ENCODE measurements around the gene HOMER2.
A peak's percentile ranks its signal among the peaks of the same experiment; 100 is the strongest.
"Not testable (repeated sequence)": the region's sequence is repeated elsewhere in the genome, so short reads cannot be mapped to it uniquely, and the experiment has no call there.

The HOMER2 gene

GRCh38 chr15:82839136-82839535 is 113.4 kb downstream of the HOMER2 start:
- H3K4me3 ChIP-seq (ENCODE audit: low read depth, low read length): no peak overlapping the region

- no peak overlapping the region for H3K4me3 ChIP-seq (ENCODE audit: low read depth, low read length)
Observed at GRCh38 chr15:82838096-82838735, 114.3 kb downstream of the HOMER2 start.

GRCh38 chr15:82835391-82835917 is 117.1 kb downstream of the HOMER2 start:
- no peak overlapping the region for H3K4me3 ChIP-seq (ENCODE audit: low read depth, low read length)

DNA sequence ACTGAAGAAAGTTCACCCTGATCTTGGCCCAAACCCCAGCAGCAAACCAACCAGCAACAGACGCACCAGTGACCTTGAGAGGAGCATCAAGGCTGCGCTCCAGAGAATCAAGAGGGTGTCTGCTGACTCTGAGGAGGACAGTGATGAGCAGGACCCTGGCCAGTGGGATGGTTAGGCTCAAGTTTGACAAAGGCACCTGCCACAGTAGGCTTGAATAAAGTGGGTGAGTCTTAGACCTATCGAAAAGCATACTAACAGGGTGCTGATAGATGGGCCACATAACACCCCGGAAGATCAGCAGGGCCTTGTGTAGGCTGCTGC is 119.2 kb downstream of the HOMER2 start:
- no peak overlapping the region for H3K4me3 ChIP-seq (ENCODE audit: low read depth, low read length)

GRCh38 chr15:82832601-82833361 is 119.7 kb downstream of the HOMER2 start:
- no peak overlapping the region for H3K4me3 ChIP-seq (ENCODE audit: low read depth, low read length)

DNA sequence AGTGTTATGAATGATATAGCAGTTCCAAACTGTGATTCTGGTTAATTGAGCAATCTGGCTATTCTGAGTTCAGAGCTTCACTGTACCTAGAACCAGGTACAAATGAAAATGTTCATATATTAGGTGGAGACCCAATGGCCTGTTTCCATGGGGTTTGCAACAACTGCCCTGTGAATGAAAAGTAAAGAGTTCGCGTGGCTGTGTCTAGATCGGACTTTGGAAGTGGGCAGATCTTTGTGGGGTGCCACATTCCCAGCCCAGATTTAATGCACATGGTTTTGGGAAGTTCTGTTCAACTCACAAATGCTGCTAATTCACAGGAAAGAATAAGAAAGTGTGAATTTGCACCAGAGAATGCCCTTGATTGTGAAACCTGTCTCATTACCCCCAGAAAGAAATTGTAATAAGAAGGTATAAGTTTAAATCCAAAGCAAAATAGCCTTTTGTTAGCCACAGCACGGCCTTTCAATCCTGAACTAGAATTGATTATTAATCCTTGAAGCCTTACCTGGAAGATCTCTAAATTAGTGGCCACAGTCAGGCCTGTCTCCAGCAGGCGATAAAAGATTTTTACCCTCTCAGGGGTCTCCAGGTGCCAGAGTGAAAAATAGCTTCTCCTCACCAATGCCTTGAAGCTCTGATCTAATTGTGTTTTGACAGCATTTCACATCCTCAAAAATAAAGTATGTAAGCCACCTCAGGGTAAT is 120.5 kb downstream of the HOMER2 start:
- H3K4me3 ChIP-seq (ENCODE audit: low read depth, low read length): no peak overlapping the region

DNA sequence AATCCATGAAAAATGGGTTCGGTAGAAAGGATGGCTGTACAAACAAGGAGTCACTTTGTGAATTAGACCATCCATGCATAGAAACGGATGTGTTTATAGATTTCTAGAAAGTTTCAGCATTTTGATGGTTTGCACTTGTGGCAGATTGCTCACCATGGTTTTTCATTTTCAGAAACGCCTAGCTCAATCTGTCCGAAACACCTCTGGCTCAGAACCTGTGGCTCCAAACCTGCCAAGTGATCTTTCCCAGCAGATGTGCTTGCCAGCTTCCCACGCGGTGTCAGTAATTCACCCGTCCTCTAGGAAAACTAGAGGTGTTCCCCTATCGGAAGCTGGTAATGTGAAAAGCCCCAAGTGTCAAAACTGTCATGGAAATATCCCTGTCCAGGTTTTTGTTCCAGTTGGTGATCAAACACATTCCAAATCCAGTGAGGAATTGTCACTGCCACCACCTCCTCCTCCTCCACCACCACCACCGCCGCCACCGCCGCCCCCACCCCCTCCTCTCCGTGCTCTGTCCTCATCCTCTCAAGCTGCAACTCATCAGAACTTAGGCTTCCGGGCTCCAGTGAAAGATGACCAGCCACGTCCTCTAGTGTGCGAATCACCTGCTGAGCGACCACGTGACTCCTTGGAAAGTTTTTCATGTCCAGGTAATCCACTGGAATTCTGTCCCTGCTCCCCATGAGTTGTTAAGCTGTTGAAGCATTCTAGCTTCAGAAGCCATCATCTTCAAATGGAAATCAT is 121.9 kb downstream of the HOMER2 start:
- H3K4me3 ChIP-seq (ENCODE audit: low read depth, low read length): no peak overlapping the region

DNA sequence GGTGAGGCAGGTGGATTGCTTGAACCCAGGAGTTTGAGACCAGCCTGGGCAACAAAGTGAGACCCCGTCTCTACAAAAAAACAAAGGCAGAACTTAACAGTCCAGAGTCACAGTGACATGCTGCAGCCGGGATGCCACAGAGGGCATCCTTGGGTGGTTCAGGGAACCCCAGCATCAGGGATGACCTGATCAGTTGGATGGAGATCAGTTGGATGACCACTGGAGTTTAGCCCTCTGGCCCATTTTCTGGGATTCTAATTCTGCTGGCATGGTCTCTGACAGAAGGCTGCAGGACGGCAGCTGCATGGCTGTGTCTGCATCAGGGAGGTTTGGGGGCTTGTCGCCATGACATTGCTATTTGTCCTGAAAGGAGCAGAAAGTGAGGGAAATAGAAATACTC is 123.3 kb downstream of the HOMER2 start:
- no peak overlapping the region for H3K4me3 ChIP-seq (ENCODE audit: low read depth, low read length)

- H3K4me3 ChIP-seq (ENCODE audit: low read depth, low read length): no peak overlapping the region
Observed at GRCh38 chr15:82828075-82828474, 124.4 kb downstream of the HOMER2 start.

DNA sequence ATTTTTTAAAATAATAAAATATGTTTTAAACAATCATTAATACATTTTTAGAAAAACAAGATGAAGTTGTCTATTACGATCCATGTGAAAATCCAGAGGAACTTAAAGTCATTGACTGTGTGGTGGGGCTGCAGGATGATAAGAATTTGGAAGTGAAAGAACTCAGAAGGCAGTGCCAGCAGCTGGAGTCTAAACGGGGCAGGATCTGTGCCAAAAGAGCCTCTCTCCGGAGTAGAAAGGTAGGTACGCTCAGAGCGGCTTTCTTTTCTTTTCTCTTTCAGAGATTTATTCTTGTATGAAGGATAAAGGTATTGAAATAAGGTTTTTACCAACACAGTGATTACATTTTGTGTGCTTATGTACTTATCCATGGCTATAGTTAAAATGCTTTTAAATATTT is 129.5 kb downstream of the HOMER2 start:
- H3K4me3 ChIP-seq (ENCODE audit: low read depth, low read length): no peak overlapping the region

GRCh38 chr15:82821851-82822250 is 130.7 kb downstream of the HOMER2 start:
- H3K4me3 ChIP-seq (ENCODE audit: low read depth, low read length): not testable (repeated sequence)

- H3K4me3 ChIP-seq (ENCODE audit: low read depth, low read length): not testable (repeated sequence)
Observed at GRCh38 chr15:82821396-82821795, 131.1 kb downstream of the HOMER2 start.

DNA sequence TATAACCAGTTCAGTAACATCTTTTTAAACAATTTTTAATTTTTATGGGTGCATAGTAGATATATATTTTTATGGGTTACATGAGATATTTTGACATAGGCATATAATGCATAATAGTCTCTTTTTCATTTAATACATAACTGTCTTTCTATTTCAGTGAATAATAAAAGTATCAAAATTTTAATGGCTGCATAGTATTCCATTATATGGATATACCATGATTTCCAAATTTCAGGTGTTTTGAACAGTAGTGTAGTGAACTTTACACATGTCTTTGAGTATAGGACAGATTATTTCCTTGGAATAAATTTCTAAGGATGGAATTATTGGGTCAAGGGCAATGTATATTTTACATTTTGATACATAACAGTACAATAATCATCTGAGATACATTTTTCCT is 132.4 kb downstream of the HOMER2 start:
- H3K4me3 ChIP-seq (ENCODE audit: low read depth, low read length): no peak overlapping the region

- H3K4me3 ChIP-seq (ENCODE audit: low read depth, low read length): no peak overlapping the region
Observed at GRCh38 chr15:82812994-82813393, 139.5 kb downstream of the HOMER2 start.

GRCh38 chr15:82810890-82811426 is 141.6 kb downstream of the HOMER2 start:
- H3K4me3 ChIP-seq (ENCODE audit: low read depth, low read length): peak overlapping the region; percentile 78

DNA sequence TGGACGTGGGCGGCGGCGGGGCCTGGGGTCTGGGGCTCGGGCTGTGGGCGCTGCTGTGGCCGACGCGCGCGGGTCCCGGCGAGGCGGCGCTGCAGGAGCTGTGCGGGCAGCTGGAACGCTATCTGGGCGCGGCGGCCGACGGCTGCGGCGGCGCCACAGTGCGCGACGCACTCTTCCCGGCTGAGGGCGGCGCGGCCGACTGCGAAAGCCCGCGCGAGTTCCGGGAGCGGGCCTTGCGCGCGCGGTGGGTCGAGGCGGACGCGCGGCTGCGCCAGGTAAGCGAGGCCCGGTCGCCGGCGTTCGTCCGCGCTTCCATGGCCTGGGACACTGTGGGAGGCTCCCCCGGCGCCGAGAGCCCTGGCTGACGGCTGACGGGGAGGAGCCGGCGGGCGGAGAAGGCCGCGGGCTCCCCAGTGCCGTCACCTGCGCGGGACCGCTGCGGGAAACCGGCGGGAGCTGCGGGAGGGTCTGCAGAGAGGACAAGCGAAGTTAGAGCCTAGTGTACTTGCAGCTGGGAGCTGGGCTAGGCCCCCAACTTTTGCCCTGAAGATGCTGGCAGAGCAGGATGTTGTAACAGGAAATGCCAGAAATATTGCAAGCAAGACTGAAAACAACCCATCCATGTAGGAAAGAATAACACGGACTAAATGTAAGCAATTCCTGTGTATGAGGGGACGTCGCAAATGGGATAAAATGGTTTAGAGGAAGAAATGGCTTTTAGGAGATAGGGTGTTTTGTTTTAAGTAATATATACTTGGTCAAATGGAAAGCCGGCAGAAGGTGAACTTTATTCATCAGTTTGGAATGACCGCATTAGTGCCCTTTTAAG is 142.2 kb downstream of the HOMER2 start:
- H3K4me3 ChIP-seq (ENCODE audit: low read depth, low read length): peak overlapping the region; percentile 78

DNA sequence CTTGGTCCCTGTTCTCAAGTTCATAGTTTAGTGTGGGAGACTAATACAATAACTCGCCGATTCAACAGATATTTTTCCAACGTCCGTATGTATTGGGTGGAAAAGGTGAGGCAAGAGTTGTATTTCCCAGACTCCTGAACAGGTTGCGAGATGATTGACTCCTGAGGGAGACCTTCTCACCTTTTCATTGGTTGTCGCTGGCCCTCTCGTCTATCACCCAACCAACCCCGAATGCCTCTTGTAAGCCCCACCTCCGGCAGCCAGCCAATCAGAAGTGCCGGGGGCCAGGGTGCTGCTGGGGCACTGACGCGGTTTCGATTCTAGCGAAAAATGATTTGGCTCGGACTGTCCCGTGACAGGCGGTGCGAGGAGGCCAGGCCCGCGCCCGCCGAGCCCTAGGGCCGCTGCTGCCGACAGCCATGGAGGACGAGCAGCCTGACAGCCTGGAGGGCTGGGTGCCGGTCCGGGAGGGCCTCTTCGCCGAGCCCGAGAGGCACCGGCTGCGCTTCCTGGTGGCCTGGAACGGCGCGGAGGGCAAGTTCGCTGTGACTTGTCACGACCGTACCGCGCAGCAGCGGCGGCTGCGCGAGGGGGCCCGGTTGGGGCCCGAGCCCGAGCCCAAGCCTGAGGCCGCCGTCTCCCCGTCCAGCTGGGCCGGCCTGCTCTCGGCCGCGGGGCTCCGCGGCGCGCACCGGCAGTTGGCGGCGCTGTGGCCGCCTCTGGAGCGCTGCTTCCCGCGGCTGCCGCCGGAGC is 143.0 kb downstream of the HOMER2 start, which contains the start of gene WHAMM:
TSS of gene WHAMM (plus strand) at position 321 of the 753 bp plus-strand sequence. CDS start at position 420, 99 bp downstream.
- H3K4me3 ChIP-seq (ENCODE audit: low read depth, low read length): peak within 1 kb of the TSS; percentile 78

DNA sequence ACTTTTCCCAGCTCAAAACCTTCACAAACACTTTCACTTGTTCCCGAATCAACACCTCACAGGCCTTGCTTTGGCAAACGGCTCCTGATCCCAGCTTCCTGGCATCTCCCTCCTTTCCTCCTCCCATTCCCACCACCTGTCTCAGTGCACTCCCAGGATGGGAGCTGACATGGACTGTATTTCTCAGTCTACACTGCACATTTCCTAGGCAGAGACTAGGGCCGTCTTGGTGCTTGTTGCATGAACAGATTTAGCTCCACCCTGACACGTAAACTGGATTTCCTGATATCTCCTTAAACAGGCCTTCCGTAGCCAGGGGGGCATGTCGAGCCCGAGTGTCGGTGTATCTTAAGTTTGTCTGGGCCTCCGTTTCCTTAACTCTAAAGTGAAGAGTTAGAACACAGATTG is 143.9 kb downstream of the HOMER2 start:
- H3K4me3 ChIP-seq (ENCODE audit: low read depth, low read length): no peak overlapping the region

Measured in iPS-11a (cell line).